GM19023 (cell line): ENCODE measurements around the gene DPYSL3.

Experiments
- ATAC-seq: cut with Tn5 transposase; IDR thresholded peaks from one replicate; pipeline ENCODE4 v1.9.1; 2021; ENCODE audit warnings: mild to moderate bottlenecking, moderate library complexity; ENCODE audit not compliant: unreplicated experiment

DPYSL3 gene

DNA sequence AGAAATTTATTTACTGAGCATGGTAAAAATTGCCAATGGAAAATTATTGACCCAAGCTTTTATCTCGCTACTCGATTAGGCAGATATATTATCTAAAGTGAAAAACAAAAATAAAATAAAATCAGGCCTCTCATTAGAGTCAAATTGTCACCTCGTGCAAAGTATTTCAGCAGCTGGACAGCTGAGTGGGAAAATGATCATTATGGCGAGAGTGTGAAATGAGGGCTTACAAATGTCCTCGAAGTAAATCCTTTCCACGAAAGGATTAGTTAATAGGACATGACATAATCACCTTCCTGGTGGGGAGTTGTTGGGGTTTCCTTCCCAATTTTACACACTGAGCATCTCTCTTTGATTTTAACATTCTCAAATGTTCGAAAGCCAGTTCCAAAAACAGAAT is 5.4 kb upstream of the DPYSL3 start:
- ATAC-seq, result no peak

DNA sequence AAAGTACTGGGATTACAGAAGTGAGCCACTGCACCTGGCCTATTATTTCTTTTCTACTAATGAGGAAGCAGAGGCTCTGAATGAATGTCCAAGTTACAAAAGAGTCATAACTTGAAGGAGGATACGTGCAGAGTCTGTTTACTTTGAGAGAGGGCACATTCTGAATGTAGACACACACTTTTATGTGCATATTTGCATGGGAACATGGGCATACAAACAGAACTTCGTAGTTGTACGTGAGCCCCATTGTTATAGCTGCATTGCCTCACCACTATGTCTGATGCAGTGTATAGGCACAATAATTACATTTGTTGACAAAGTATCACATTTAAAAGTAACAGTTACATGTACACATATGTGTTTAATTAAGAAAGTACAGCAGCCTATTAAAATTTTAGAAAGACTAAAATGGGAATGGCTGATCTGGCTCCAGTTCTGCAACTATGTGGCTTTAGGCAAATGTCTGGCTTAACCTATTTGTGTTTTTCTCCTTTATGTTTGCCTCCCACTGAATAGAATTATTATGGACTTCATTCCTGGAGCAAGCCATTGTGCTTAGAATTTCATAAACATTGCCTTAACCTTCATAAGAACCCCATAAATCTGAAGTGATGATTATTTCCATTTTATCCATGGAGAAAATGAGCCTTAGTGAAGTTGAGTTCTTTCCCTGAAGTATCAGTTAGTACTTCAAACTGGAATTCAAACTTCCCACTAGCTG is 3.0 kb upstream of the DPYSL3 start:
- ATAC-seq, result no peak

- ATAC-seq, result no peak
Observed at GRCh38 chr5:147510885-147511284, 1.0 kb upstream of the DPYSL3 start.

- ATAC-seq, result no peak
Observed at GRCh38 chr5:147509041-147509709, 693 bp downstream of the DPYSL3 start.

DNA sequence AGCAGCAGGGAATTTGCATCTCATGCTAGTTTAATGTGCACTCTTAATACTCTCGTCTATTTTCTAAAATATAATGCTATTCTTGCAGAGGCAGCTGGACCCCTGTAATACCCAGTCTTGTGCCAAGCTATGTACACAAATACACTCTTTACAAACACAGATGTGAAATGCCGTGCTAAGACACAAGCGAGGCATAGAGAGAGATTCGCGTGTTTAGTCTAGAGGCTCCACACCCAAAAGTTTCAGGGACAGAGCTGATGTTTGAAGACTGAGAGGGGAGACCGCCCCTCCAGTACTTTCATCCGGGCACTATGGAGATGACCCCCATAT is 1.2 kb downstream of the DPYSL3 start:
- ATAC-seq, result no peak

DNA sequence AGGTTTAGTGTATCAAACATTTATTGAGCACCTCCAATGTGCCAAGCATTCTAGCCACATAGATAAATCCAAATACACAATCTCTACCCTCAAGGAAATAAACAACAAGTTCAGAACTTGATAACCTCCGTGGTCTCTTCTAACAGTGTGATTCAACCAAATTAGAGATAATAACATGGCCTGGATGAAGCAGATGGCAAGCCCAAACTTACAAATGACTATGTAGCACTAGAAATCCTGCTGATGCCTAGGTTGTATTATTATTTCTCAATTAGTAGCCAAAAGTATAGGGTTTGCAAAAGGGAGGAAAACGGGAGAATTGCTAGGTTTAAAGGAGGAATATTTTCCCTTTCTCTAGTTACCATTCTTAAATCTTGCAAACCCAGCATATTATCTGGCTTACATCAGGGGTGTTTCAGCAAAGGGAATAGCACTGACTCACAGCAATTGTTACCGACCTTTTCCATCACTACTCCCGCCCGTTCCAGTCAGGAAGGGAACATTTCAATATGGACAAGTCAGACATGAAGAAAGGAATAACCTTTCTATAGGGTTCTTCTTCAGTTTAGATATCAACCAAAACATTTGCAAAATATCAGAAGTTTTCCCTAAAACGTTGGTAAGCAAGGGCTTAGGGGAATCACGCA is 2.3 kb downstream of the DPYSL3 start:
- ATAC-seq, result no peak

DNA sequence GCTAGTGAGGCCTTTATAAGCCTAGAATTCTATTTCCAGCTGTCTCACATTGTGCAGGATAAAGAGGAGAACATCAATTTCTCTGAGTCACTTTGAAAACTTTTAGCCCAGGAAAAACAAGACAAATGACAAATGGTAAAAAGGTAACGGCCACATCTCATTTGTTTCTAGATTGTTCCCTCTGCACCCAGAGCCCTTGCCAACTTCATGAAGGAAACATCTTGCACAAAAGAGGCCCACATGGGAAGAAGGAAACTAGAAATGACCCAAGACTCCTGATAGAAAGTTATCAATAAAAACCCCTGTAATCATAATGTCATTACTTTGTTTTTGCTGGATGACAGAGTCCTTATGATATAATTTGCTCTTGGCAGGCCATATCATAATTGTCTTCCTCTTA is 5.3 kb downstream of the DPYSL3 start:
- no peak for ATAC-seq

GRCh38 chr5:147504011-147504410 is 5.9 kb downstream of the DPYSL3 start:
- no peak for ATAC-seq

GRCh38 chr5:147490989-147491388 is 18.9 kb downstream of the DPYSL3 start:
- no peak for ATAC-seq

DNA sequence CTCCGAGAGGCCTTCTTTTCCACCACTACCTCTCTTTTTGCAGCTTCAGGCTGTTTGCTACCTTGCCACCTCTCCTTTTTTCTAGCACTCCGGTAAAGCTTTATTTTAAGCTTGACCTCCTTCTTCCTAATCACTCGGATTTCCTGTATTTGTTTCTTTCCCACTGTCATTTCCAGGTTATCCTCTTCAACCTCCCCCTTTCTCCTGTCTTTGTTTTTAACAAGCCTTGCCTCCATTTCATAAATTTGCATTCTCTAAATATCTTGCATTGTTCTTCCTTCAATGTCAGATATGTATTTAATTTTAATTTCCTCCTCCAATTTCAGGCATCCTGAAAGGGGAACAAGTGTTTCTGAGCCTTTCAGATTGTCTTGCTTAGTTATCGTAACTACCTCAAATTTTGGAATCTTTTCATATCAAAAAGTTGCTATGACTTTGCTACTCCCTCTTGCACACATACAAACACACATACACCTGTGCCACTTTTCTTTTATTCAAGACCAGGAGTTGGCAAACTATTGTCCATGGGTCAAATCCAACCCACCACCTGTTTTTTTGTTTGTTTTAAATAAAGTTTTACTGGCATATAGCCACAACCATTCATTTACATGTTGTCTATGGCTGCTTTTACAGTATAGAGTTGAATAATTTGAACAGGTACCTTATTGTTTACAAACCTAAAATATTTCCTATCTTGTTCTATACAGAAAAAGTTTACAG is 22.7 kb downstream of the DPYSL3 start:
- ATAC-seq, result no peak

DNA sequence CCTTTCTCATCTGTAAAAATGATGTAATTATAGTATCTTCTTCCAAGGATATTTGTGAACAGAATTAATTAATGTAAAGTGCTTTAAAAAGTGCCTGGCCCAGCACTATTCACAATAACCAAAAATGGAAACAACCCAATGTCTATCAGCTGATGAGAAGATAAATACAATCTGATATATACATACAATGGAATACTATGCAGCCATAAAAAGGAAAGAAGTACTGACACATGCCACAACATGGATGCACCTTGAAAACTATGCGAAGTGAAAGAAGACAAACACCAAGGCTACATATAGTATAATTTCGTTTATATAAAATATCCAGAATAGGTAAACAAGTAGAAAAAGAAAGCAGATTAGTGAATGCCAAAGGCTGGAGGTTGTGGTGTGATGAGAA is 24.1 kb downstream of the DPYSL3 start:
- ATAC-seq, result no peak

GRCh38 chr5:147485046-147485445 is 24.8 kb downstream of the DPYSL3 start:
- ATAC-seq, result no peak

GRCh38 chr5:147484708-147485020 is 25.2 kb downstream of the DPYSL3 start:
- no peak for ATAC-seq

GRCh38 chr5:147483961-147484707 is 25.7 kb downstream of the DPYSL3 start:
- no peak for ATAC-seq

- no peak for ATAC-seq
Observed at GRCh38 chr5:147483188-147483790, 26.6 kb downstream of the DPYSL3 start.

DNA sequence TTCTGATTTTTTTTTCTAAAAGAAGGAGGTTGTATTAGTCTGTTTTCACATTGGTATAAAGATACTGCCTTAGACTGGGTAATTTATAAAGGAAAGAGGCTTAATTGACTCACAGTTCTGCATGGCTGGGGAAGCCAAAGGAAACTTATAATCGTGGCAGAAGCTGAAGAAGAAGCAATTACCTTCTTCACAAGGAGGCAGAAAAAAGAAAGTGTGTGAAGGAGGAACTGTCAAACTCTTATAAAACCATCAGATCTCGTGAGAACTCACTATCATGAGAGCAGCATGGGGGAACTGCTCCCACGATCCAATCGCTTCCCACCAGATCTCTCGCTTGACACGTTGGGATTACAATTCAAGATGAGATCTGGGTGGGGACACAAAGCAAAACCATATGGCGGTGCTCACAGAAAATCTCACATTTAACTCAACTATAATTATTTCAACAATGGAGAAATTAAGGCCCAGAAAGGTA is 27.1 kb downstream of the DPYSL3 start:
- ATAC-seq, result no peak

GRCh38 chr5:147481874-147482705 is 27.8 kb downstream of the DPYSL3 start:
- peak; percentile 59 for ATAC-seq

DNA sequence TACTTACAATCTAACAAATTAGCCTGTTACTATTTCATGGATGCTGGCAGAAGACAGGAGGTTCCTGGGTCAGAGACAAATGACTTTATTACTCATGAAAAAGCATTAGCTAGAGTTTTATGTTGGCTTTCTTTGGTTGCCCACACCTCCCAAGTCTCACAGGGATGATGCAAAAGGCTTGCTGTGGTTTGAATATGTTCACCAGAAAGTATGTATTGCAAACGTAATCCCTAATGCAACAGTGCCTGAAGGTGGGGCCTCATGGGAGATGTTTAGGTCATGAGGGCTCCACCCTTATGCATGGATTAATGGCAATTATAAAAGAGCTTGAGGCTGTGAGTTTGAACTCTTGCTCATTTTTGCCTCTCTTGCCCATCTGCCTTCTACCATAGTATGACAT is 28.5 kb downstream of the DPYSL3 start:
- ATAC-seq, result no peak

- no peak for ATAC-seq
Observed at GRCh38 chr5:147479949-147480348, 29.9 kb downstream of the DPYSL3 start.

DNA sequence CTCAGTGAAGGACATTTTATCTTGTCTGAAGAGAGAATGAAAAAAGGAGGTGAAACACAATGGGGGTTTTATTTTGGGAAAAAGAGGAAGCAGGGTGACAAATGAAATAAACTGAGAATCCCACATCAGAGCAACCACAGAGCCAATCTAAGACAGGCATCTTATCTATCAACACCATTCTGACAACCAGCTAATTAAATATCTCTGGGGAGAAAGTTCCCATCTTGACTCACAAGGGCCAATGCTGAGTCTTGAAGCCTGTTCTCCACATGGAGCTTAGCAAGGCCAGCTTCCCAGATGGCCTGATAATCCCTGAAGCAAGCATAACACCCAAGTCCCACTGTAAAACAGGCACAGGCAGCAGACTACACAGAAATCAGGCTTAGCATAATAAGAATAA is 30.4 kb downstream of the DPYSL3 start:
- no peak for ATAC-seq
